Stimulated activated CD8-positive, alpha-beta memory T cell treated with anti-CD3 and anti-CD28 coated beads, Interleukin-12 subunit alpha, Interleukin-12 subunit beta, amount 100 ng/mL, for 24 hours (primary cell): ENCODE results near the gene VAMP3.

Experiments
- DNase-seq: peaks from one replicate; pipeline ENCODE4 v3.0.0-alpha.2; 2020; ENCODE audit errors: extremely low read depth

The VAMP3 gene

GRCh38 chr1:7813677-7814373, 42.7 kb downstream of the VAMP3 start:
- DNase-seq: no peak

DNA sequence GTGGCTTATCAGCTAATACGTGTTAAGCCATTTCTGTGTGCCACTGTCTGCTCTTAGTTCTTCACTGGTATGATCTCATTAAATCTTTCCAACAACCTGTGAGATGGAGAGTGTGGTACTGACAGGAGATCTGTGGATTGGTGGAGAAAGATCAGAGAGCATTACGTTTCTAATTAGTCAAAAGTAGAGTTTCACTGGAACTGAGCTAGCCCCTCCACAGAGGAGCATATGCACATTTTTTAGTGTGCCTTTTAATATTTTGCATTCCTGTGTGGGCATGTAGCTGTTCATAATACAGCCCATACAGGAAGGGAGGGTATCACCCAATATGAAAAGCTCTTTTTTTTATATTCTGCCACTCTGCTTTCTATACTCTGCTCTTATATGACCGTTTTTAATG, 50.2 kb downstream of the VAMP3 start:
- no peak for DNase-seq

GRCh38 chr1:7824701-7825100, 53.6 kb downstream of the VAMP3 start:
- DNase-seq: no peak

DNA sequence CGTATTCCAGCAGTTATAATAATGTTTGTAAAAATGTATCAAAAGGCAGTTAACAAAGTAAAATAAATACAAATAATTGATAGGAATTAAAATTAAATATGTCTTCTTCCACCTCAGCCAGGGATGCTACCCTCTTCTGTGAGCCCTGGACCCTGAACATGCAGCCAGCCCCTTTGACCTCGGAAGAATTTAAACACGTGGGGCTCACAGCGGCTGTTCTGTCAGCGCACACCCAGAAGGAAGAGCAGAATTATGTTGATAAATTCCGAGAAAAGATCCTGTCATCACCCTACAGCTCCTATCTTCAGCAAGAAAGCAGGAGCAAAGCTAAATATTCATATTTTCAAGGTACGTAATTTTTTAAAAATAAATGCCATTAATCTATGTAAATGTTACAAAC, 55.3 kb downstream of the VAMP3 start:
- no peak for DNase-seq

- peak; percentile 1 for DNase-seq
Measured at GRCh38 chr1:7827126-7827955, 56.2 kb downstream of the VAMP3 start.
